IPS-20b (cell line): ENCODE measurements around the gene PSMD6.

Experiments
- H3K27ac ChIP-seq: one replicate; pipeline ENCODE4 v1.5.1; 2013; ENCODE audit warnings: low read length
- H3K27me3 ChIP-seq: 2 replicates; pipeline ENCODE4 v1.6.1; 2013; ENCODE audit warnings: mild to moderate bottlenecking, low read length, inconsistent platforms; ENCODE audit not compliant: insufficient read depth
- H3K36me3 ChIP-seq: 2 replicates; pipeline ENCODE4 v1.6.1; 2013; ENCODE audit warnings: low read depth, mild to moderate bottlenecking, inconsistent platforms, low read length, moderate library complexity; ENCODE audit not compliant: insufficient read depth
- H3K4me1 ChIP-seq: 2 replicates; pipeline ENCODE4 v1.6.1; 2013; ENCODE audit warnings: mild to moderate bottlenecking, control low read depth, inconsistent platforms, low read length, moderate library complexity; ENCODE audit not compliant: insufficient read depth
- H3K4me3 ChIP-seq: 2 replicates; pipeline ENCODE4 v1.5.1; 2013; ENCODE audit warnings: mild to moderate bottlenecking, low read length, inconsistent platforms
- H3K9ac ChIP-seq: 2 replicates; pipeline ENCODE4 v1.6.1; 2013; ENCODE audit warnings: low read depth, mild to moderate bottlenecking, inconsistent platforms, low read length, moderate library complexity
- H3K9me3 ChIP-seq: 2 replicates; pipeline ENCODE4 v1.6.1; 2013; ENCODE audit warnings: mild to moderate bottlenecking, low read depth, low read length, inconsistent platforms; ENCODE audit not compliant: insufficient read depth

PSMD6 gene

DNA sequence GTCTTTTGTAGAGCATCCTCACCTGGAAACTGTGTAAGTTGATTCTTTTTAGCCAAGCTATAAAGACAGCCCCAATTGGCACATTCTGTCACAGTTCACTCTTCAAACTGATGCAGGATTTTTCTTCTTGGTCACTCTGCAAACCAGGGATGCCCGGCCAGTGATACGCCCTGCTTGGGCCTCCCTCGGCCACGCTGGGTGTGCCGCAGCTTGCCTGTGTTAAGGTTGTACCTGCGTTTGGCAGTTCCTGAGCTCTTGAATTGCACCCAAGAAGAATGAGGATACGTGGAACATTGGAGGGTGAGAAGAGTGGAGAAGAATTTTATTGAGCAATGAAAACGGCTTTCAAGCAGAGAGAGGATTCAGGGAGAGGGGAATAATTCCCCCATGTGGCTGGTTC is 49.9 kb downstream of the PSMD6 start:
- Histone ChIP-seq H3K9me3 (no peaks in the 10 kb centered on the region), H3K4me1 (peaks cover 50% of the 10 kb centered on the region), H3K4me3 (no peak overlapping the region), H3K27ac (no peak overlapping the region), H3K27me3 (no peaks in the 10 kb centered on the region), H3K9ac (no peak overlapping the region), H3K36me3 (no peaks in the 10 kb centered on the region)

DNA sequence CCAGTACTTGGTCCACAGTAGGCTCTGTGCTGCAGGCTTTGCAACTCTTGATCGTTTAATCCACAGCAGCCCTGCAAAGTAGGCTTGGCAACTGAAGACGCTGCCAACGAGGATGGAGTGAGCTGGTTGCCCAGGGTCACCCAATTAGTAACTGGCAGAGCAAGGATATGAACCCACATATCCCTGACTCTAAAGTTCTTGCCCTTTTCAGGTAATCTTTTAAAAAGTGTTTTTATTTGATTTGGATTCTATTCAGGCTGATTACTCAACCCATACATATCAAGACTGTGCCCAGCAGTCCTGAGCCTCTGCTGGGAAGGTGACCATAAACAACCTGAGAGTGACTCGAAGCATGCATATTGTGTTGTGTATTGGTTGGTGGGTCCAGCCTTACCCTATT is 50.3 kb downstream of the PSMD6 start:
- H3K4me3 ChIP-seq = no peak overlapping the region
- H3K4me1 ChIP-seq = peaks cover 54% of the 10 kb centered on the region
- no peak overlapping the region for H3K27ac ChIP-seq
- H3K27me3 ChIP-seq = no peaks in the 10 kb centered on the region
- H3K9ac ChIP-seq = no peak overlapping the region
- H3K36me3 ChIP-seq = no peaks in the 10 kb centered on the region
- H3K9me3 ChIP-seq = no peaks in the 10 kb centered on the region

- H3K9ac ChIP-seq = no peak overlapping the region
- H3K9me3 ChIP-seq = no peaks in the 10 kb centered on the region
- H3K36me3 ChIP-seq = no peaks in the 10 kb centered on the region
- H3K4me1 ChIP-seq = peaks cover 62% of the 10 kb centered on the region
- no peak overlapping the region for H3K27ac ChIP-seq
- H3K27me3 ChIP-seq = no peaks in the 10 kb centered on the region
- H3K4me3 ChIP-seq = no peak overlapping the region
Observed at GRCh38 chr3:63972196-63972595, 51.1 kb downstream of the PSMD6 start.

- Histone ChIP-seq H3K9ac (peak overlapping the region; percentile 10; the same call in 1 of the 2 replicates), H3K36me3 (no peaks in the 10 kb centered on the region), H3K4me3 (peak overlapping the region; percentile 50), H3K9me3 (no peaks in the 10 kb centered on the region), H3K27ac (peak overlapping the region; percentile 3), H3K4me1 (peaks cover 73% of the 10 kb centered on the region), H3K27me3 (no peaks in the 10 kb centered on the region)
Observed at GRCh38 chr3:63970631-63971475, 52.4 kb downstream of the PSMD6 start.

DNA sequence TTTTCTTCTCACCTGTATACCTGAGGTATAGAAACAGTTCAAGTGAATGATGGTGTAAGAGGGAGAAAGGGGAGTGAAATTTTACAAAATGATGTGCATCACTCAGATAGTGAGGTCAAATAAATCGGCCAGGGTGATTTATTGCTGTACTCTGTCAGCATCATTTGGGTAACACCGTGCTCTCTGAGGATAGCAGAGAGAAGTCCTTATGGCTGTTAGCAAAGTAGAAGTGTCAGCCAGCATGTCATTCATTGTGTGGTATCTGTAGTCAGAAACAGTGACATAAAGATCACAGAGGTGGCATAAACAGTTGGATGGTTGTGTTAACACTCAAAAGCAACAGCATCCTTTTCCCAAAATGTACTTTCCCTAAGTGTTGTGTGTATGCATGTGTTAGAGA is 53.4 kb downstream of the PSMD6 start:
- peaks cover 79% of the 10 kb centered on the region for H3K4me1 ChIP-seq
- H3K27ac ChIP-seq = no peak overlapping the region
- H3K9me3 ChIP-seq = no peaks in the 10 kb centered on the region
- H3K9ac ChIP-seq = peak overlapping the region; percentile 17; the same call in 1 of the 2 replicates
- no peaks in the 10 kb centered on the region for H3K36me3 ChIP-seq
- H3K4me3 ChIP-seq = peak overlapping the region; percentile 50; the same call in 1 of the 2 replicates
- no peaks in the 10 kb centered on the region for H3K27me3 ChIP-seq

DNA sequence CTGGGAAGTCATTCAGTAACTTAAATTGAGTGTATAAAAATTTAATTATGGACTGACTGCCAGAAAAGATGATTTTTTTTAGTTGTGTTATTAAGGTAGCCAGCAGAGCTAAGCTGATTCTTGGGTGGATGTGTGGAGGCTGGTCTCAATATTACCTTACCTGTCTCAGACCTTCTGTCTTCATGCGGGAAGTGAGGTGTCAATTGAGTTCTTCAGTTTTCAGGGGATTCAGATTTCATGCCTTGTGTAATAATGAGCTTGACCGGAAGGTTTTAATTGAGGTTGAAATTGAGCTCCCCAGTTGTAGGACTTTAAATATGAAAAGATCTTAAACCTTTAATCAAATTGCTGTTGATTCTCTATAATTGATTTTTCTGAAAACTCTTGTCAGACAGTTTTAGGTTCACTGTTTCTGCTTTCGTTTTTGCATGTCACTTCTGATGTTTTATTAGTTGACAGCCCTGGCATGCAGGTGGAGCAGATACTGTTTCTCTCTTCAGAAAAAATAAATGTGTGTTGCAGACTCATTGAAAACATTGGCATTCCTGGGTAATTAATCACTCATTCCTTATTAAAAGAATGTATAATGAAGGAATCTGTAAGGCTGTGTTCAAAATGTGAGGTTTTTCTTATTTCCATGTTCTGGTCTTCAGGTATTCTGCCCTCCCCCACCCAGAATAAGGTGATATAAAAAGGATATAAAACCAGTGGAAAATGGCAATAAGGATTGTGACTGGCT is 54.5 kb downstream of the PSMD6 start:
- no peak overlapping the region for H3K27ac ChIP-seq
- peaks cover 87% of the 10 kb centered on the region for H3K4me1 ChIP-seq
- peak overlapping the region; percentile 3; the same call in 1 of the 2 replicates for H3K4me3 ChIP-seq

GRCh38 chr3:63967675-63968611 is 55.4 kb downstream of the PSMD6 start:
- peaks cover 85% of the 10 kb centered on the region for H3K4me1 ChIP-seq
- H3K9me3 ChIP-seq = no peaks in the 10 kb centered on the region
- no peaks in the 10 kb centered on the region for H3K27me3 ChIP-seq
- peak overlapping the region; percentile 21 for H3K9ac ChIP-seq
- no peak overlapping the region; the same call in 1 of the 2 replicates for H3K4me3 ChIP-seq
- H3K27ac ChIP-seq = no peak overlapping the region
- no peaks in the 10 kb centered on the region for H3K36me3 ChIP-seq

More for the DNA sequence above, 54.5 kb downstream of the PSMD6 start:
- H3K9me3 ChIP-seq = no peaks in the 10 kb centered on the region
- no peaks in the 10 kb centered on the region for H3K36me3 ChIP-seq
- H3K27me3 ChIP-seq = no peaks in the 10 kb centered on the region
- 0 out of 2 replicates have a peak overlapping the region, but pooled peaks have one; percentile 11 for H3K9ac ChIP-seq

- Histone ChIP-seq H3K27ac (no peak overlapping the region), H3K4me1 (peaks cover 75% of the 10 kb centered on the region), H3K9ac (no peak overlapping the region)
Observed at GRCh38 chr3:63966871-63967270, 56.4 kb downstream of the PSMD6 start.

DNA sequence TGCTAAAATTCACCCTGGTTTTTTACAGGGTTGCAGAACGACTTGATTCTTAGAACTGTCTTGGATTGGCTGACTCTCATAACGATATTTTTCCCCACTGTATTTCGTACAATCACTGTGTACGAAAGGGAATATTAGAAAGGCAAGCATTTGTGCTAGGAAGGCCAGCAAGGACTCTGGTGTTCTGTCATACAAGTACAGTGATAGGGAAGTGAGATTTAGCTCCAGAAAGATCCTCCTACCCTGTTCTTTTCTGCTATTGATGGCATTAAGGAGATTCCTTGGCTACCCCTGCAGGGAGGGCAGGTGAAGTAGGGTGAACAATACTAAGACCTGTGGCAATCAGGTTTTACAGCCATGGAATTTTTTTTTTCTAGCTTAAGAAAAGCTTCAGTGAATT is 57.3 kb downstream of the PSMD6 start:
- no peak overlapping the region for H3K4me3 ChIP-seq
- H3K27ac ChIP-seq = no peak overlapping the region
- H3K27me3 ChIP-seq = no peaks in the 10 kb centered on the region
- H3K9ac ChIP-seq = no peak overlapping the region
- H3K9me3 ChIP-seq = no peaks in the 10 kb centered on the region
- H3K36me3 ChIP-seq = no peaks in the 10 kb centered on the region
- H3K4me1 ChIP-seq = peaks cover 68% of the 10 kb centered on the region

More at GRCh38 chr3:63966871-63967270, 56.4 kb downstream of the PSMD6 start:
- H3K9me3 ChIP-seq = no peaks in the 10 kb centered on the region
- H3K27me3 ChIP-seq = no peaks in the 10 kb centered on the region
- no peak overlapping the region for H3K4me3 ChIP-seq
- no peaks in the 10 kb centered on the region for H3K36me3 ChIP-seq

DNA sequence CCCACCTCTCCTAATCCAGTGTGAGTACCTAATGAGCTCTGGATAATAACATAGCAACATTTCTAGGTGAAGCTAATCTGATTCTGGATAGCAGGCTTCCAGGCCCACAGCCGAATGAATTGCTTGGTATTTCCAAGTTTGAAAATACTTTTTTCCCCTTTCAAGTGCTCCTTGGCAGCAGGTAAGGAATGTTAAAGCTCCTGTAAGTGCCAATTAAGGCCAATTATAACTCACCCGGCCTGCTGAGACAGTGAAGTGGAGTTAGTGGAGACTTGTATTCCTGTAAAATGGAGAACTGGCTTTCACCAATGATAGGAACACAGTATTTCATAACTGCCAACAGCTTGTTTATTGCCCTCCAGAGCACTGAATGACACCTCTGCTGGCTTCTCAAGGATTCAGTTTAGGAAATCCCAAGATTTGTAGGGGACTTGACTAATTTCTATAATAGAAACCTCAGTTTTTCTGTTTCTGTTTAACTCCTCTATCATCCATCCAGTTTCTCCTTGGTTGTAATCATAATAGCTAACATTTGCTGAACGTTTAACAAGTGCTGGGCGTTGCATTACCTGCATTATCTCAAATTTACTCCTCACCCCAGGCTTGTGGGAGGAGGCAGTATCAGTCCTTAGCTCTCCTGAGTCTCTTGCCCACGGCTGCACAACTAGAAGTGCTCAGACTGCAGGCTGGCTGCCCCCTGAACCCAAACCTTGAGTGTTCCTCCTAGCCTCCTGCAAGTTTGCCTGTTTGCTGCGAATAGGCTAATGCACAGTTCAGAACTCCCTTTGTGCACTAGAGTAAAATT is 58.4 kb downstream of the PSMD6 start:
- H3K4me3 ChIP-seq = no peak overlapping the region
- H3K27ac ChIP-seq = no peak overlapping the region
- peak overlapping the region; percentile 34; the same call in 1 of the 2 replicates for H3K9ac ChIP-seq
- no peaks in the 10 kb centered on the region for H3K36me3 ChIP-seq
- peaks cover 59% of the 10 kb centered on the region for H3K4me1 ChIP-seq
- no peaks in the 10 kb centered on the region for H3K9me3 ChIP-seq
- H3K27me3 ChIP-seq = no peaks in the 10 kb centered on the region
